MCF 10A (cell line): ENCODE measurements around the gene RSPH10B. TPM values are rescaled to one million over a fixed set of nuclear protein-coding genes. Genes with fewer than 3 reads are reported as not detected.
"Not testable (repeated sequence)": the region's sequence is repeated elsewhere in the genome, so short reads cannot be mapped to it uniquely, and the experiment has no call there.

Experiments used
- Bru-seq: library from RNA; stranded (reverse); fragments of 400-500 nt; gene quantifications from one replicate; lab custom pipeline; 2021; lab: Mats Ljungman, UMichigan
- BruChase-seq, 2 experiments: library from RNA; stranded (reverse); fragments of 400-500 nt; gene quantifications; one replicate each; lab custom pipeline; 2021; lab: Mats Ljungman, UMichigan
- BruUV-seq: library from RNA; stranded (reverse); fragments of 400-500 nt; replicated peaks from 2 replicates; lab custom pipeline; 2021; lab: Mats Ljungman, UMichigan
- CTCF ChIA-PET: fragments of 300-600 bp; sonication (Branson Sonifier 250); formaldehyde crosslinking; extraction: SDS; loops from one replicate; lab custom pipeline; 2021; ENCODE audit warnings: antibody characterized with exemption, inconsistent platforms; lab: Yijun Ruan, JAX
- POLR2A ChIA-PET: fragments of 300-600, 350-650 bp; sonication (Branson Sonifier 250); formaldehyde crosslinking; extraction: SDS; loops from one replicate; lab custom pipeline; 2020; ENCODE audit warnings: antibody characterized with exemption, inconsistent platforms; lab: Yijun Ruan, JAX
- DNase-seq: peaks from one replicate; pipeline ENCODE4 v3.0.0-alpha.2; 2018; ENCODE audit not compliant: unreplicated experiment
- H3K27ac Mint-ChIP-seq: one replicate; pipeline ENCODE4 v1.8.0; 2022; ENCODE audit warnings: mild to moderate bottlenecking, low read depth, mixed read lengths; ENCODE audit not compliant: unreplicated experiment
- H3K27me3 Mint-ChIP-seq: one replicate; pipeline ENCODE4 v1.8.0; 2022; ENCODE audit warnings: mixed read lengths; ENCODE audit not compliant: insufficient read depth, unreplicated experiment
- H3K36me3 Mint-ChIP-seq: one replicate; pipeline ENCODE4 v1.8.0; 2022; ENCODE audit warnings: mild to moderate bottlenecking, moderate library complexity, mixed read lengths; ENCODE audit not compliant: insufficient read depth, unreplicated experiment
- H3K4me1 Mint-ChIP-seq: one replicate; pipeline ENCODE4 v1.8.0; 2022; ENCODE audit warnings: mixed read lengths; ENCODE audit not compliant: insufficient read depth, unreplicated experiment
- H3K4me3 Mint-ChIP-seq: one replicate; pipeline ENCODE4 v1.8.0; 2022; ENCODE audit warnings: mild to moderate bottlenecking, moderate library complexity, mixed read lengths; ENCODE audit not compliant: unreplicated experiment
- H3K9me3 Mint-ChIP-seq: one replicate; pipeline ENCODE4 v1.8.0; 2022; ENCODE audit warnings: mixed read lengths; ENCODE audit not compliant: unreplicated experiment
- CTCF ChIP-seq: fragments of 200-600 bp; IDR thresholded peaks from one replicate; pipeline ENCODE4 v1.8.0; 2022; ENCODE audit warnings: antibody characterized with exemption, mild to moderate bottlenecking; ENCODE audit not compliant: unreplicated experiment
- intact Hi-C: fragments of 100-400 bp; cut with micrococcal nuclease; formaldehyde crosslinking; loops from 2 replicates; pipeline ENCODE4 v1.14.1; 2022
- long read RNA-seq: library from polyadenylated mRNA; stranded (forward); transcript quantifications from one replicate; pipeline ENCODE4 v2.0.0, GENCODE V29; 2022
- total RNA-seq: library from RNA; stranded (reverse); gene quantifications from 2 replicates; pipeline ENCODE4 v1.2.3, GENCODE V29; 2022

The RSPH10B gene
- total RNA-seq, result 0.10 and 0.84 TPM in 2 replicates
- percentile 11 among the genes with signal in this experiment for Bru-seq, nascent RNA
- percentile 36 among the genes with signal in this experiment for BruChase-seq, experiment 1, labeled RNA remaining after a 6-hour chase
- percentile 25 among the genes with signal in this experiment for BruChase-seq, experiment 2, labeled RNA remaining after a 2-hour chase
- long read RNA-seq, result 0 reads

GRCh38 chr7:5970347-5970911 lies at the start of gene RSPH10B:
RSPH10B (minus strand) TSS chr7:5970689; CDS start chr7:5967116, 3,573 bp downstream.
- H3K27ac Mint-ChIP-seq, BruUV-seq, H3K4me3 Mint-ChIP-seq: not testable (repeated sequence)

GRCh38 chr7:6016653-6016966 lies 46.1 kb upstream of the RSPH10B start:
- Mint-ChIP-seq H3K36me3 (peaks cover 76% of the 10 kb centered on the region), H3K9me3 (no peaks in the 10 kb centered on the region), H3K4me3 (no peak overlapping the region), H3K27ac (peak overlapping the region; percentile 85), H3K27me3 (no peaks in the 10 kb centered on the region), H3K4me1 (peaks cover 24% of the 10 kb centered on the region)
- no peak for DNase-seq
- intact Hi-C loops, result no loop called here
- CTCF ChIA-PET, result interaction anchor here (1.4 kb wide), 1 partner anchor 19 kb away, joined by 5 read pairs; no protein-coding TSS in a partner anchor
- no peak for TF ChIP-seq CTCF
- no TSS peak for BruUV-seq
- POLR2A ChIA-PET, result interaction anchor here (1.2 to 1.6 kb wide), 3 partner anchors 10 to 21 kb away, joined by 5 to 8 read pairs (median 6); partner anchors contain the start of gene ANKRD61

More at GRCh38 chr7:5970347-5970911, at the start of gene RSPH10B:
- H3K27me3 Mint-ChIP-seq, CTCF ChIA-PET, H3K4me1 Mint-ChIP-seq, DNase-seq, intact Hi-C loops, H3K9me3 Mint-ChIP-seq, POLR2A ChIA-PET, H3K36me3 Mint-ChIP-seq: not testable (repeated sequence)

- intact Hi-C loops, result no loop called here
- Mint-ChIP-seq H3K9me3 (no peaks in the 10 kb centered on the region), H3K27ac (peak overlapping the region; percentile 85), H3K27me3 (no peaks in the 10 kb centered on the region), H3K4me1 (peaks cover 29% of the 10 kb centered on the region), H3K4me3 (peak overlapping the region; percentile 3), H3K36me3 (peaks cover 76% of the 10 kb centered on the region)
- TF ChIP-seq CTCF, result no peak
- CTCF ChIA-PET, result interaction anchor here (0.8 to 1.6 kb wide), 4 partner anchors 11 to 145 kb away, joined by 3 to 8 read pairs (median 6); no protein-coding TSS in a partner anchor
- DNase-seq, result peak; percentile 60
- POLR2A ChIA-PET, result interaction anchor here (0.8 to 1.6 kb wide), 9 partner anchors 8 to 574 kb away, joined by 3 to 9 read pairs (median 5); partner anchors contain the start of genes ANKRD61 and INTS15
- no TSS peak for BruUV-seq
Measured at GRCh38 chr7:6015917-6016652, 45.6 kb upstream of the RSPH10B start.

GRCh38 chr7:6012355-6013104 lies 42.0 kb upstream of the RSPH10B start:
- ChIA-PET CTCF (no interaction called here), POLR2A (interaction anchor here (0.6 to 1.3 kb wide), 2 partner anchors 12 to 80 kb away, joined by 3 to 7 read pairs; no protein-coding TSS in a partner anchor)
- H3K4me1 Mint-ChIP-seq, result peaks cover 36% of the 10 kb centered on the region
- H3K36me3 Mint-ChIP-seq, result peaks cover 48% of the 10 kb centered on the region
- H3K4me3 Mint-ChIP-seq, result no peak overlapping the region
- no peak for TF ChIP-seq CTCF
- BruUV-seq, result no TSS peak
- intact Hi-C loops, result no loop called here
- no peaks in the 10 kb centered on the region for H3K9me3 Mint-ChIP-seq
- peak overlapping the region; percentile 21 for H3K27ac Mint-ChIP-seq
- DNase-seq, result no peak
- H3K27me3 Mint-ChIP-seq, result no peaks in the 10 kb centered on the region
